Colonic mucosa (tissue), 4 donors: Measurements from ENCODE around the gene MKNK2. TPM values are rescaled to one million over a fixed set of nuclear protein-coding genes. Genes with fewer than 3 reads are reported as not detected.

Experiments
- DNase-seq: peaks from one replicate; pipeline ENCODE4 v3.0.0-alpha.2; 2020
- H3K27ac ChIP-seq: fragments of 200-600 bp; one replicate; pipeline ENCODE4 v1.8.0; 2021
- H3K27me3 ChIP-seq: fragments of 200-600 bp; one replicate; pipeline ENCODE4 v1.8.0; 2021
- H3K36me3 ChIP-seq: fragments of 200-600 bp; one replicate; pipeline ENCODE4 v1.8.0; 2021
- H3K4me1 ChIP-seq: fragments of 200-600 bp; one replicate; pipeline ENCODE4 v1.8.0; 2021; ENCODE audit warnings: mild to moderate bottlenecking
- H3K4me3 ChIP-seq: fragments of 200-600 bp; one replicate; pipeline ENCODE4 v1.8.0; 2021
- H3K9ac ChIP-seq, 2 donors: one replicate each; pipeline ENCODE4 v1.7.0; 2013; ENCODE audit warnings: control low read depth in 2 of 2, low read depth in 2 of 2, low read length in 2 of 2
- H3K9me3 ChIP-seq: fragments of 200-600 bp; one replicate; pipeline ENCODE4 v1.8.0; 2021
- CTCF ChIP-seq: fragments of 200-600 bp; IDR thresholded peaks from one replicate; pipeline ENCODE4 v1.8.0; 2022; ENCODE audit warnings: antibody characterized with exemption, mild to moderate bottlenecking
- intact Hi-C: fragments of 100-400 bp; cut with DNase I; formaldehyde crosslinking; loops from one replicate; pipeline ENCODE4 v1.14.1; 2022
- total RNA-seq, 2 donors: library from RNA; stranded (reverse); fragmentation: NEBNext Ultra II Directional in 1 of 2; extraction: Animal tissue kit (Norgen Biotek cat#: 25700) in 1 of 2; gene quantifications; one replicate each; pipeline ENCODE4 v1.2.1, GENCODE V29; 2021
- donor health status: healthy.
- donor health status: DM: no; HTN: no; CAD: no.
- donor health status: DM: no; HTN: no; CAD: no.

The MKNK2 gene
- total RNA-seq, 2 donors from 2014 or later: 358 to 589 TPM

DNA sequence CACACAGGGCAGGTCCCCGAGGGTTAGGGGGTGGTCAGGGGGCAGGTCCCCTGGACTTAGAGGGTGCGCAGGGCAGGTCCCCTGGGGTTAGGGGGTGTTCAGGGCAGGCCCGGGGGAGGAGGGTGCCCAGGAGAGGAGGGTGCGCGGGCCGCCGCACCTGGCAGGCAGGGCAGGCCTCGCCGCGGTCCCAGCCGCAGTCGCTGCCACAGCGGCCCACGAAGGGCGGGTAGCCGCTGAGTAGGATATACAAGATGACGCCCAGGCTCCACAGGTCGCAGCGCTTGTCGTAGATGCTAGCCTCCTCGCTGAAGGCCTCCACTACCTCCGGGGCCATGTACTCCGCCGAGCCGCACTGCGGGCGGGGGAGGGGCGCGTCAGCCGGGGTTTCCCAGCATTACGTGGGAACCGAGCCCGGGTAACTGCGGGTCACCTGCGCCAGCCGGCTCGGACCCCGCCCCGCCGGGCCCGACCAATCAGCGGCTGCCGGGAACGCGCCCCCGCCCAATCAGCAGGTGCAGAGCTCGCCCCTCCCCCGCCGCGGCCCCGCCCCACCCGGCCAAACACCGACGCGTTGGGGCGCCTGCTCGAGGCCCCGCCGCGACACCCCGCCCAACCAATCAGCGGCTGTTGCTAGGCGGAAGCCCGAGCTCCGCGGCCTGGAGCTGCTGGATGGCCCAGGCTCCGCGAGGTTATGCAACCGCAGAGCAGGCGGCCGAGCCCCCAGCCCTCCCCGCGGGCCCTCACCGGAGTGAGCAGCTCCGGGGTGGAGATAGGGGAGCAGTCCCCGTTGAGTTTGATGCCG, 9.2 kb downstream of the MKNK2 start:
- peak overlapping the region; percentile 84 to 89 for H3K9ac ChIP-seq
- intact Hi-C loops: no loop called here
- H3K27me3 ChIP-seq: no peaks in the 10 kb centered on the region
- no peak for TF ChIP-seq CTCF
- peak overlapping the region; percentile 85 for H3K27ac ChIP-seq
- peaks cover 42% of the 10 kb centered on the region for H3K36me3 ChIP-seq
- DNase-seq: peak; percentile 99
- H3K4me3 ChIP-seq: peak overlapping the region; percentile 30
- no peaks in the 10 kb centered on the region for H3K9me3 ChIP-seq
- H3K4me1 ChIP-seq: peaks cover 21% of the 10 kb centered on the region

GRCh38 chr19:2041433-2041682, 9.7 kb downstream of the MKNK2 start:
- no peak for TF ChIP-seq CTCF
- H3K4me1 ChIP-seq: peaks cover 21% of the 10 kb centered on the region
- DNase-seq: no peak
- peaks cover 41% of the 10 kb centered on the region for H3K36me3 ChIP-seq
- no peaks in the 10 kb centered on the region for H3K9me3 ChIP-seq
- peak overlapping the region; percentile 30 for H3K4me3 ChIP-seq
- peak overlapping the region; percentile 84 to 89 for H3K9ac ChIP-seq
- peak overlapping the region; percentile 85 for H3K27ac ChIP-seq
- no peaks in the 10 kb centered on the region for H3K27me3 ChIP-seq
- intact Hi-C loops: no loop called here

DNA sequence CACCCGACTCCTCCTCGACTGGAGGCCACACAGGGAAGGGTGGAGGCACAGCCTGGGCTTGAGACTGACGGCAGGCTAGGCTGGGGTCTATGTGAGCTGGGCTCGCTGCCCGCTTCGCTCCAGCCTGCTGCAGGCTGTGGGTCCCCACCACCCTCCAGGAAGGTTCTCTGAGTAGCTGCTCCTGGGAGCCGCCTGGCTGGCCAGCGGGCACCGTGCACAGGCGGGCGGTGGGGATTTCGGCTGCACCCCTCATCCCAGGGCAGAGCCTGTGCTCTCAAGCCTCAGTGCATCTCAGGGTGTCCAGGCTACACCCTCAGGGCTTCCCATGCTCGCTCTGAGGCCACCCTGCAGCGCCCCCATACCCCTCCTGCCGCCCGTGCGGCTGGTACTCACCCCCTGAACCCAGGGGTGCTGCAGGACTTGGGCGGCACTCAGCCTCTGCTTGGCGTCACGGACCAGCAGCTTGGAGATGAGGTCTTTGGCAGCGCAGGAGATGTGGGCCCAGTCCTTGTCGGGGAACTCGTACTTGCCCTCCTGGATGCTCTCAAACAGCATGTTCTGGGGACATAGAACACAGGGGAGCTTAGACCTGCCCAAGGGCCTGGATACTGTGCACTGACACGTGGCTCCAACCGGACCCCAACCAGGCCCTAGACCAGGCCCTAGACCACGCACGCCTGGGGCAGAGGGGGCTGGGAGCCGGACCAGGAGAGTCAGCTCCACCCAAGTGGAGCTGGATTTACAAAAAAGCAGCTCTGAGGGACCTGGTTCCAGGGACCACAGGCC, 10.2 kb downstream of the MKNK2 start:
- Histone ChIP-seq H3K27me3 (no peaks in the 10 kb centered on the region), H3K36me3 (peaks cover 35% of the 10 kb centered on the region), H3K27ac (peak overlapping the region; percentile 85), H3K4me1 (peaks cover 21% of the 10 kb centered on the region), H3K9me3 (peaks cover under 1% of the 10 kb centered on the region), H3K4me3 (no peak overlapping the region), H3K9ac (peak overlapping the region; percentile 84 to 89)
- no peak for TF ChIP-seq CTCF
- intact Hi-C loops: no loop called here
- DNase-seq: no peak

DNA sequence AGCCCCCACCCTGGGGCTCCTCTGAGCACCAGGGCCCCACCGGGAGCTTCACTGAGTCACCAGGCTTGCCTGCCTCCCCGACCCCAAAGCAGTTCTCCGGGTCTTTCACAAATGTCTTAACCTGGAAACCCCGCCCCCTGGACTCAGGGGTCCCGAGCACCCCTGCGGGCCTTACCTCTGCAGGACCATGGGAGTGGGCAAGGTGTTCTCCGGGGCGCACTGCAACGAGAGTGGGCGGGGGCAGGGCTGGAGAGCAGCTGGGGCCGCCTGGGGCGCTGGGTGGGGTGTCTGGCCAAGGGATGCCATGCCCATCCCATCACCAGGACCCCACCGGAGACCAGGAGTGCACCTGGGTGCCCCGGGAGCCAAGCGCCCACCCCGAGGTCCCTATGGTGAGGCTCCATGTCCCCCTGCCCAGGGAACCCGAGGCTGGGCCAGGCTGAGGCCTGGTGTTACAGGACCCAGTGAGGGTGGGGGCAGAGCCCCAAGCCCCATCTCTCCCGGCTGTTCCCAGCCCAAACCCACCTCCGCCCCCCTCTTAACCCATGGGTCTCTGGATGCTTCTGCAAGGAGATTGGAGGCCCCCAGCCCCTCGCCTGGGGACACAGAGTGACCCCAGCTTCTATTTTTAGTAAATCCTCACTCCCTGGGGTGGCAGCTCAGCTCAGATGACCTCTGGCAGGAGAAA, 10.9 kb downstream of the MKNK2 start:
- Histone ChIP-seq H3K9me3 (peaks cover 3% of the 10 kb centered on the region), H3K27me3 (no peaks in the 10 kb centered on the region), H3K9ac (no peak overlapping the region), H3K36me3 (peaks cover 28% of the 10 kb centered on the region), H3K27ac (no peak overlapping the region), H3K4me3 (no peak overlapping the region), H3K4me1 (peaks cover 21% of the 10 kb centered on the region)
- intact Hi-C loops: no loop called here
- TF ChIP-seq CTCF: no peak
- DNase-seq: no peak

GRCh38 chr19:2039089-2039958, 11.7 kb downstream of the MKNK2 start:
- intact Hi-C loops: no loop called here
- H3K27ac ChIP-seq: no peak overlapping the region

More at GRCh38 chr19:2039089-2039958, 11.7 kb downstream of the MKNK2 start:
- H3K27me3 ChIP-seq: no peaks in the 10 kb centered on the region
- no peak overlapping the region for H3K9ac ChIP-seq
- H3K9me3 ChIP-seq: peaks cover 3% of the 10 kb centered on the region
- no peak for TF ChIP-seq CTCF
- peaks cover 27% of the 10 kb centered on the region for H3K36me3 ChIP-seq
- DNase-seq: no peak
- H3K4me3 ChIP-seq: no peak overlapping the region
- peaks cover 21% of the 10 kb centered on the region for H3K4me1 ChIP-seq
